ENCODE results near the gene EZH2. TPM values are rescaled to one million over a fixed set of nuclear protein-coding genes. Genes with fewer than 3 reads are reported as not detected.

EZH2 gene
- total RNA-seq, 1 donor from 2014 or later: 37.5 TPM

DNA sequence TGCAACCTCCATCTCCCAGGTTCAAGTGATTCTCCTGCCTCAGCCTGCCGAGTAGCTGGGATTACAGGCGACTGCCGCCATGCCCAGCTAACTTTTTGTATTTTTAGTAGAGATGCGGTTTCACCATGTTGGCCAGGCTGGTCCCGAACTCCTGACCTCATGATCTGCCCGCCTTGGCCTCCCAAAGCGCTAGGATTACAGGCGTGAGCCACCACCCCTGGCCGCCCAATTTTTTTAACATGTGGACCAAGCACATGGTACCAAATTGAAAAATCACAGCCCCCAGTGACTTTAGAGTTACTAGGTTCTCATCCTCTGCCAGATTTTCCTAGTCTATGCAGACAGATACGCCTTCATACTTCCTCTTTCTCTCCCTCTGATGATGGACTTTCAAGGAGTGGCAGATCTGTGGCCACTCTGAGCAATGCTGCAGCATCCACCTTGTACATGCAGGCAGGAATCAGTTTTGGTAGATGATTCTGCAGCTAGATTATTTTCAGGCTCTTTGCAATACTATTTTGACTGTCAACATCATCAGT, 34.0 kb upstream of the EZH2 start:
- Mint-ChIP-seq H3K9me3 (ENCODE audit: unreplicated experiment) (no peaks in the 10 kb centered on the region), H3K4me1 (ENCODE audit: unreplicated experiment) (peaks cover 9% of the 10 kb centered on the region), H3K4me3 (ENCODE audit: unreplicated experiment) (no peak overlapping the region), H3K36me3 (ENCODE audit: low read depth, unreplicated experiment) (no peaks in the 10 kb centered on the region), H3K27ac (ENCODE audit: unreplicated experiment) (no peak overlapping the region), H3K27me3 (ENCODE audit: unreplicated experiment) (no peaks in the 10 kb centered on the region)
- TF ChIP-seq, protein P1, sequence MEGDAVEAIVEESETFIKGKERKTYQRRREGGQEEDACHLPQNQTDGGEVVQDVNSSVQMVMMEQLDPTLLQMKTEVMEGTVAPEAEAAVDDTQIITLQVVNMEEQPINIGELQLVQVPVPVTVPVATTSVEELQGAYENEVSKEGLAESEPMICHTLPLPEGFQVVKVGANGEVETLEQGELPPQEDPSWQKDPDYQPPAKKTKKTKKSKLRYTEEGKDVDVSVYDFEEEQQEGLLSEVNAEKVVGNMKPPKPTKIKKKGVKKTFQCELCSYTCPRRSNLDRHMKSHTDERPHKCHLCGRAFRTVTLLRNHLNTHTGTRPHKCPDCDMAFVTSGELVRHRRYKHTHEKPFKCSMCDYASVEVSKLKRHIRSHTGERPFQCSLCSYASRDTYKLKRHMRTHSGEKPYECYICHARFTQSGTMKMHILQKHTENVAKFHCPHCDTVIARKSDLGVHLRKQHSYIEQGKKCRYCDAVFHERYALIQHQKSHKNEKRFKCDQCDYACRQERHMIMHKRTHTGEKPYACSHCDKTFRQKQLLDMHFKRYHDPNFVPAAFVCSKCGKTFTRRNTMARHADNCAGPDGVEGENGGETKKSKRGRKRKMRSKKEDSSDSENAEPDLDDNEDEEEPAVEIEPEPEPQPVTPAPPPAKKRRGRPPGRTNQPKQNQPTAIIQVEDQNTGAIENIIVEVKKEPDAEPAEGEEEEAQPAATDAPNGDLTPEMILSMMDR (IDR thresholded peaks at IDR 0.05; ENCODE audit: unreplicated experiment): no peak
- DNase-seq (ENCODE audit: low spot score): no peak

DNA sequence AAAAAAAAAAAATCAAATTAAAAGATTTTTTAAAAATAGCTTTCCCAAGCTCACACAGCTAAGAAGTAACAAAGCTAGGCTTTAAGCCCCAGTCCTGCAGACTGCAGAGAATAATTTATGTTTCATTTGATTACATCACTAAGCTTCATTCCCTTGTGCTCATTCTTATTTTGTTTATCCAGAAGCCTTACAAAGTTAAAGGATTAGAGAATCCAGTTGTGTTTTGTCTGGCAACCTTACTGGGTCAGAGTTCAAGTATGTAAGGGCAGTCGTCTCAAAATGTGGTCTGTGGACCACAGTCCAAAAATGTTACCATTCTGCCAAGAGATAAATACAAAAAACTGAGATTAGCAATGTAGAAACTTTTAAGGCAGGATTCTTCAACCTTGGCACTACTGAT, 32.1 kb upstream of the EZH2 start:
- no peaks in the 10 kb centered on the region for H3K27me3 Mint-ChIP-seq (ENCODE audit: unreplicated experiment)
- no peak for DNase-seq (ENCODE audit: low spot score)

GRCh38 chr7:148915211-148915610, 31.1 kb upstream of the EZH2 start:
- H3K27ac Mint-ChIP-seq (ENCODE audit: unreplicated experiment): no peak overlapping the region
- TF ChIP-seq, protein P1 (IDR thresholded peaks at IDR 0.05; ENCODE audit: unreplicated experiment): no peak
- no peak overlapping the region for H3K4me3 Mint-ChIP-seq (ENCODE audit: unreplicated experiment)
- no peaks in the 10 kb centered on the region for H3K9me3 Mint-ChIP-seq (ENCODE audit: unreplicated experiment)
- H3K27me3 Mint-ChIP-seq (ENCODE audit: unreplicated experiment): no peaks in the 10 kb centered on the region
- DNase-seq (ENCODE audit: low spot score): no peak
- no peaks in the 10 kb centered on the region for H3K4me1 Mint-ChIP-seq (ENCODE audit: unreplicated experiment)
- no peaks in the 10 kb centered on the region for H3K36me3 Mint-ChIP-seq (ENCODE audit: low read depth, unreplicated experiment)

More for the DNA sequence above, 32.1 kb upstream of the EZH2 start:
- Mint-ChIP-seq H3K27ac (ENCODE audit: unreplicated experiment) (no peak overlapping the region), H3K4me1 (ENCODE audit: unreplicated experiment) (peaks cover 3% of the 10 kb centered on the region), H3K4me3 (ENCODE audit: unreplicated experiment) (no peak overlapping the region), H3K9me3 (ENCODE audit: unreplicated experiment) (no peaks in the 10 kb centered on the region), H3K36me3 (ENCODE audit: low read depth, unreplicated experiment) (no peaks in the 10 kb centered on the region)
- TF ChIP-seq, protein P1 (IDR thresholded peaks at IDR 0.05; ENCODE audit: unreplicated experiment): no peak

DNA sequence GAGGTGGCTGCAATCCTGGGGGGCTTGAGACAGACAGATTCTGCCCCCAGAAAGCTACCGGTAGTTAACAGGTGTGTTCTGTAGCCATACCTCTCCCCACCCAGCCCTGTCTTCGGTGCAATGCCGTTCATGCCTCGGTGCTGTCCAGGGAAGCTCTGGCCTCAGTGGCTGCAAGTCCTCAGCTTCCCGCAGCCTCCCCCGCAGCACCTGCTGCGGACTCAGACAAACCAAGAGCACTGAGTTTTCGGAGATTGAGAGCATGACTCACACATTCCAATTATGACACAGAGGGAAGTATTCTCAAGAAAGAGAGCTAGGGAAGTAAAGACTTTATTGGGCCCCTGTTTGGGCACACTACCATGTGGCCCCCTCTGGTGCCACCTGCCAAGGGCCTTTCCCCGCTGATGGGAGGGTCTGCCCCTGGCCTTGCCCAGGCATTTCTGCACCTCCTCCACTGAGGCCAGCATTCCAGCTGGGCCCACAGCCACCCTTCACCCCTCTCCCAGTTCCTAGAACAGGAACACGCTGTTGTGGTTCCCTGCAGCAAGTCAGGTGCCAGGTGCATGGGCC, 30.2 kb upstream of the EZH2 start:
- TF ChIP-seq, protein P1 (IDR thresholded peaks at IDR 0.05; ENCODE audit: unreplicated experiment): no peak
- Mint-ChIP-seq H3K27ac (ENCODE audit: unreplicated experiment) (no peak overlapping the region), H3K36me3 (ENCODE audit: low read depth, unreplicated experiment) (no peaks in the 10 kb centered on the region)

DNA sequence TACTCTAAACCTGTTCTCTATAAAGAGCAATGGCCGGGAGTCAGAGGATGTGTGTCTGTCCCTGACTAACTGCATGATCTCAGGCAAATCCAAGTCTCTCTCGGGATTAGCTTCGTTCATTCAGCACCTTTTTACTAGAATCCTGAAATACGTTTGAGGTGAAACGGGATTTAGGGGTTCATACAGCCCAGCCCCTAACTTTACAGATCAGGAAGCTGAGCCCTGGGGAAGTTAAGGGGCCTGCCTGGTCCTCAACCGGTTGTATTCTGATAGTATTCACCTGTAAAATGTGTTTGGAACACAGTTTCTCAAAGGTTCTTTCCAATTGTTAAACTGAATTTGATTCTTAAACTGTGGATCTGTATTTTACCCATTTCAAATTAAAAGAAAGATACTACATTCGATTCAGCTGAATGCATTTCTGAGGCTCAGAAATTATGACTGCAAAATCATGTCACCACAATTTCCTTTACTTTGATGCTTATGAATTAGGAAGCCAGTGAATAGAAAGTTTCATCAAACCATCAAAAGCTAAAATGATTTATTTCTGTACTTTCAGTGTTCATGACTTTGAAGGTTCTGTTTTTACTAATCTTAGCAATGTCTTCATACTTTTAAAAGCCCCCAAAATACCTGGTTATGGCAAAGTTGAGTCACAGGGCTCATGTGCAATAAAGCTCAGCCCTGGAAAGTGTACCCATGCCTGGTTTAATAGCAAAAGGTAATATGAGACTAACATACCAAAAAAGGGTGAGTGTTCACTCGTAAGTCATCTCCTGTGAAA, 28.9 kb upstream of the EZH2 start:
- H3K4me3 Mint-ChIP-seq (ENCODE audit: unreplicated experiment): no peak overlapping the region
- H3K36me3 Mint-ChIP-seq (ENCODE audit: low read depth, unreplicated experiment): no peaks in the 10 kb centered on the region
- TF ChIP-seq, protein P1 (IDR thresholded peaks at IDR 0.05; ENCODE audit: unreplicated experiment): no peak

More for the DNA sequence above, 30.2 kb upstream of the EZH2 start:
- no peaks in the 10 kb centered on the region for H3K4me1 Mint-ChIP-seq (ENCODE audit: unreplicated experiment)
- no peak for DNase-seq (ENCODE audit: low spot score)
- H3K4me3 Mint-ChIP-seq (ENCODE audit: unreplicated experiment): no peak overlapping the region
- H3K9me3 Mint-ChIP-seq (ENCODE audit: unreplicated experiment): no peaks in the 10 kb centered on the region
- H3K27me3 Mint-ChIP-seq (ENCODE audit: unreplicated experiment): no peaks in the 10 kb centered on the region

More for the DNA sequence above, 28.9 kb upstream of the EZH2 start:
- H3K27me3 Mint-ChIP-seq (ENCODE audit: unreplicated experiment): no peaks in the 10 kb centered on the region
- H3K4me1 Mint-ChIP-seq (ENCODE audit: unreplicated experiment): no peaks in the 10 kb centered on the region
- no peak for DNase-seq (ENCODE audit: low spot score)
- H3K27ac Mint-ChIP-seq (ENCODE audit: unreplicated experiment): no peak overlapping the region
- H3K9me3 Mint-ChIP-seq (ENCODE audit: unreplicated experiment): no peaks in the 10 kb centered on the region
